GM04504 (cell line): ENCODE results near the gene PDE3B.
"Not testable (repeated sequence)": the region's sequence is repeated elsewhere in the genome, so short reads cannot be mapped to it uniquely, and the experiment has no call there.

Experiments
- DNase-seq: peaks from one replicate; pipeline ENCODE4 v3.0.0-alpha.2; 2012; ENCODE audit warnings: low read depth

The PDE3B gene

GRCh38 chr11:14746857-14747395, 103.3 kb downstream of the PDE3B start:
- DNase-seq: no peak

- no peak for DNase-seq
Measured at GRCh38 chr11:14748090-14748489, 104.5 kb downstream of the PDE3B start.

- no peak for DNase-seq
Measured at GRCh38 chr11:14750911-14751310, 107.3 kb downstream of the PDE3B start.

GRCh38 chr11:14751975-14752407, 108.4 kb downstream of the PDE3B start:
- DNase-seq: no peak

- no peak for DNase-seq
Measured at GRCh38 chr11:14755140-14755539, 111.5 kb downstream of the PDE3B start.

- DNase-seq: no peak
Measured at GRCh38 chr11:14756349-14756748, 112.7 kb downstream of the PDE3B start.

GRCh38 chr11:14759300-14760012, 115.9 kb downstream of the PDE3B start:
- DNase-seq: not testable (repeated sequence)

- DNase-seq: no peak
Measured at GRCh38 chr11:14764179-14764578, 120.6 kb downstream of the PDE3B start.

GRCh38 chr11:14764579-14765527, 121.2 kb downstream of the PDE3B start:
- DNase-seq: no peak

- no peak for DNase-seq
Measured at GRCh38 chr11:14766585-14766984, 123.0 kb downstream of the PDE3B start.

- DNase-seq: no peak
Measured at GRCh38 chr11:14768526-14769188, 125.1 kb downstream of the PDE3B start.

- DNase-seq: no peak
Measured at GRCh38 chr11:14773755-14774154, 130.2 kb downstream of the PDE3B start.

GRCh38 chr11:14774721-14775120, 131.1 kb downstream of the PDE3B start:
- DNase-seq: no peak

GRCh38 chr11:14775897-14776296, 132.3 kb downstream of the PDE3B start:
- DNase-seq: no peak

- DNase-seq: not testable (repeated sequence)
Measured at GRCh38 chr11:14778460-14778859, 134.9 kb downstream of the PDE3B start.

GRCh38 chr11:14783788-14784187, 140.2 kb downstream of the PDE3B start:
- DNase-seq: no peak

- DNase-seq: no peak
Measured at GRCh38 chr11:14784230-14784629, 140.6 kb downstream of the PDE3B start.

GRCh38 chr11:14789879-14790484, 146.4 kb downstream of the PDE3B start:
- DNase-seq: no peak

- no peak for DNase-seq
Measured at GRCh38 chr11:14793546-14793945, 149.9 kb downstream of the PDE3B start.

- DNase-seq: not testable (repeated sequence)
Measured at GRCh38 chr11:14796028-14796427, 152.4 kb downstream of the PDE3B start.

GRCh38 chr11:14803846-14804245, 160.2 kb downstream of the PDE3B start:
- DNase-seq: no peak

GRCh38 chr11:14809466-14809865, 165.9 kb downstream of the PDE3B start:
- DNase-seq: no peak
